NOMO-1 treated with DMSO at 0.1 percent for 48 hours (cell line): ENCODE results near the gene PLAGL1.

Experiments
- DNase-seq: peaks from one replicate; lab custom pipeline; 2025; ENCODE audit not compliant: unreplicated experiment; lab: John Stamatoyannopoulos, UW

Gene PLAGL1

DNA sequence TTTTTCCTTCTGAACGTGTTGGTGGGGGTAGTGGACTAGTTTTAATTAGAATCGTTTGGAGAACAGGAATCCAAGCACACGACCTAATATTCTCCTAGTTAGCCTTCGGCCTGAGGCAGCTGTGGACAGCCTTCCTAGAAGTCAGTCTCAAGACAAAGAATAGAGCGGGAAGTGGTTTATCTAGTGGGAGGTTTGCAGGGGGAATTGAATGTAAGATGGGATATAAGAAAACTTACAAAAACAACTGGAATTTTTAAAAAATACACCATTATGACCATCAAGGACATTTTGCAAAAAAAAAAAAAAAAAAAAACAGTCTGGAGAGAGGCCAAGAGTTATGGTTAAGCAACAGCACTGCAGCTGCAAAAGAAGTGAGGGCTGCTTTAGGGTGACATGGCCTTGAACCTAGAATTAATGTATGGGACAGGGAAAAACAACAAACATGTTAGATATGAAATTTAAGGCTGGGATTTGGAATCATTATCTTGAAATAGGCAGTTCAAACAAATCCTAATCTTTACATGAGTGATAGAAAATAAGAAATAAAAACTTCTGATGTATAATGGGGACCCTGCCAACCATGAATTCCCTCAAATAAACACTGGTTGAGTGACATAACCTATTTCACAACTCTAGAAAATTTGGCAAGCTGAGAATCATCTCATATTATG is 40.2 kb downstream of the PLAGL1 start:
- DNase-seq = no peak

- DNase-seq = peak; percentile 2
Measured at GRCh38 chr6:143966312-143966711, 41.7 kb downstream of the PLAGL1 start.

- peak; percentile 4 for DNase-seq
Measured at GRCh38 chr6:143965503-143966171, 42.4 kb downstream of the PLAGL1 start.

GRCh38 chr6:143964674-143965081 is 43.4 kb downstream of the PLAGL1 start:
- DNase-seq = no peak

DNA sequence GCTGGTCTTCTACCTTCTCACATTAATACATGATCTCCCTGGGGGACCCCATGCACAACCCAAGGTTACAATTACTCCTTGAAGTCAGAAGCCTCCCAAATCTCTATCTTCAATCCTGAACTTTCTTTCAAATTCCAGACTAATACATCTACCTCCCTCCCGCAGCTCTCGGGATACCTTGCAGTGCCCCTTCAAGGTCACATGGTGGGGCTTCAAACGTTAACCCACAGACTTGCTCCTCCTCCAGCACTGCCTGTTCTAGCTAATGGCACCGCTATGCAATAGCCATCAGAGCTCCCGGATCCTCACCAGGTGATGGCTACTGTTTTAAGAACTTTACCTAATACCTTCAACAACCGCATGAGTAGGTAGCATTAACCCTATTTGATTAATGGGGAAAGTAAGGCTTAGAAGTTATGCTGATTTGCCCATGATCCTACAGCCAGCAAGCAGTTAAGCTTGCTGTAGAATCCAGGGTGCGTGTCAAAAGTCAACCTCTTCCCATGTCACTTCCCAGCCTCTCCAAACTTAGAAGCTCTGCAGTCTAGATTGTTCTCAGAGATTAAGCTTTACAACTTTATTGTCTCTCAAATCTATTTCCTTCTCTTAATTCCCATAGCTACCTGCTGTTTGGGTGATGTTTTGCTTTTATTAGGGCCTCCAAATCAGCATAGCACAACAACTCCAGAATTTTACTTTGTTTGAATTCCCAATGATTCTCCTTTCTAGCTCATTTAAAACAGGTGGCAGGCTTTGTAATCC is 44.7 kb downstream of the PLAGL1 start:
- no peak for DNase-seq

- DNase-seq = no peak
Measured at GRCh38 chr6:143961886-143962878, 45.9 kb downstream of the PLAGL1 start.

- no peak for DNase-seq
Measured at GRCh38 chr6:143961066-143961465, 47.0 kb downstream of the PLAGL1 start.

DNA sequence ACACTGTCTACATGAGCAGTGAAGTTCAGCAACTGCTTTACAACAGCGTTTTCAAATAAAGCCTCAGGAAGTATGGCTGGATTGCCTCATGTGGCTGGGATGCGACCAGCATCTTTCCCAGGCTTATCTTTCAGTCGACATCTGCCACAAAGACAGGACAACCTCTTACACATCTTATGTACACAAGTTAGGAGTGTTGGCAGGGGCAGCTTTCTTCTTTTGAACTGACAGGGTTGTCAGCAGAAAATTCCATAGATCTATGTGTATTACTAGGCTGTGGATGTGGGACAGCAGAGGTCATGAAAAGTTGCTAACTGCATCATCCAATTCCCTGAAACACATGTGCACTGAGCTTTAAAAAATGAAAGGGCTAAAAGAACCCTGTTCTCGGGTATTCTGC is 48.1 kb downstream of the PLAGL1 start:
- no peak for DNase-seq

DNA sequence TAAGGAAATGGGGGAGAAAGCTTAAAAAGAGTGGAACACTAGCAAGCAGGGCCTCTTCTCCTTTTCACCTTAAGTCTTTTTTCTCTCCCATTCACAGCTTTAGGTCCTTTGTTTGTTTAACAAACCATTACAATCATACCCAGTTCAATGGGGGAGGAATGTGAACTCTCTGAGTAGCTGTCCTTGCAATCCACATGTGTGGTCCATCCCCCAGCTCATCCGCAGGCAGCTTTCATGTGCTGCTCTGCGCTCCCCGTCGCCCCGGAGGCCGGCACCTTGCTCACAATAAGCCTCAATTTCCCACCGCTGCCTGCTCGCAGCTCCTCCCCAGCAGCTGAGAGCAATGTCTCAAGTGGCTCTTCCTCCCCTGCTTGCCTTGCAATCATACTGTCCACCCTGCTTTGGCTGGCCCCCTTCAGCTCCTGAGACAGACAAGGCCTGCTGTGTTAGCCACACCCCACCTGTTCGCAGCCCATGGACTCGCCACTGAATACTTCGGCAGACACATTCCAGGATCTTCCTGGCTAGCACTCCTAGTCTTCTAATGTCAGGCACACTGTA is 49.1 kb downstream of the PLAGL1 start:
- DNase-seq = no peak

DNA sequence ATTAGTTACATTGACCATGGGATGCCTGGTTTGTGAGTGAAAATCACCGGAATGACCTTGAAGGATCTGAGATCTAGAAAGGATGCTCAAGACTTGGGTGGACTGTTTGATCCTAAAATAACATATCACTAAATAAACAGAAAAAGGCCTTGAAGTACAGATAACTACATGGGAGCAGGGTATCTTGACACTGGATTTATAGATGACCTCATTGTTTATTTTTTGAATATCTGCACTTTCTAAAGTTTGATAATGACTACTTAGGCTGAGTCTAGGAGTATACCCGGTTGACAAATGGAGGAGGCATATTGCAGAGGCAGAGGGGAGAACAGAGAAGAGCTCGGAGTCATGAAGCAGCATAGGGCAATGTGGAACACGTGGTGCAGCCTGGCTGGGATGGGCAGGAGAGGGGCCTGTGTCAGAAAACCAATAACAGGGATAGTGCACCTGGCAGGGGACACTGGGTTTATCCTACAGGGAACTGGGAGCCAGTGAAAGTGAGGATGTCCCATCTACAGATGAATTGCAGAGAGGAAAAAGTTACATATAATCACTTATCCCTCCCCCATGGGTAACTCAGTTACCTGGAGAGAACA is 50.3 kb downstream of the PLAGL1 start:
- DNase-seq = no peak

DNA sequence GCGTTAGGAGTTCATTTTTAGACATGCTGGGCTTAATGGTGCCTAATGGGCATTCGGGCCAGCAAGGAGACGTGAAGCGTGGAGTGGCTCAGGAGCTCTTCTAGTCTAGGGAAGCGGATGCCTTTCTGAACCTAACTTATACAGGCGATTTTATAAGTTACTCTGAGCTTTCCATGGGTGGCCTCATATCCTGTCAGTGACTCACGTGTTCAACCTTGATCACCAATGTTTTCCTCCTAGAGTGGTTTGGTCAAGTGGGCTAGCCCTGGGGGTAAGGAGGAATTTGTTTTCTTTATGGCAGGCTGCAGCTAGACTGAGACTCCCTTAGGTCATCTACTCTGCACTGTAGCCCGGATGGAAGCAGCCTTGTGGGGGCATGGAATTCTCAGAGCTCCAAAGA is 52.1 kb downstream of the PLAGL1 start:
- DNase-seq = no peak

DNA sequence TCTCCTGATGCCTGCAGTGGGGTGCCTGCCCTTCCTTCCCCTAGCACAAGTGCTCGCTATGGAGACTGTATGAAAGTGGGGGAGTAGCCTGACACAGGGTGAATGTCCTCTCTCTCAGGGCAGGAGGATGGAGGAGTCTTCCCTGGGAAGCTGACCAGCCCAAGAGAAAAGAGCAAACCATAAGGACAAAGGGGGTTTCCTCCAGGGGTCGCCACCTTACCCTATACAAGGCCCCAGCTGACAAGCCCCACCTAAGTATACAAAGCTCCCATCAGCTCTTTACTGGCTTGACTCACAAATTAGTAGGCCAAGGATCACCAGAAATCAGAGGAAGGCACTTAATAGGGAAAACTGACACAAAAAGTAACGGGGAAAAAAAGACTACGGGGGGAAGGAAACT is 54.1 kb downstream of the PLAGL1 start:
- no peak for DNase-seq

GRCh38 chr6:143952947-143953701 is 54.9 kb downstream of the PLAGL1 start:
- no peak for DNase-seq

- no peak for DNase-seq
Measured at GRCh38 chr6:143952060-143952778, 55.8 kb downstream of the PLAGL1 start.

- no peak for DNase-seq
Measured at GRCh38 chr6:143950875-143951274, 57.2 kb downstream of the PLAGL1 start.

- DNase-seq = no peak
Measured at GRCh38 chr6:143949962-143950361, 58.1 kb downstream of the PLAGL1 start.

DNA sequence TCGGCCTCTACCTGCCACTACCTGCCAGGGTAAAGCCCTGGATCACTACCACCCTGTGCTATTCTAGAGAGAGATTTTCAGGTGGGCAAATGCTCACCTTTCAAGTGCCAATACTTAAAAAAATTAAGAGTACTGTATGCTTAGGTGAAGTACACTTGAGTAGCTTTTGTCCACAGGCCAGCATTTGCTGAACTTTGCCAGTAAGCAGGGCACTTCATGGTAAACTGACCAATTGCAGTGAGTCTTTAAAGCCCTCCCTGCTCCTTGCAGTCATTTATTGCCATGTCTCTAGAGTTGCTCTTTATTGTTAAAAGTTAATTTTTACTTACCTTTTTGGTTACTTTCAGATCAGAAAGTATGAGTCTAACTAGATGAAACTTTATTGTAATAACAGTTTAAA is 58.5 kb downstream of the PLAGL1 start:
- DNase-seq = no peak

DNA sequence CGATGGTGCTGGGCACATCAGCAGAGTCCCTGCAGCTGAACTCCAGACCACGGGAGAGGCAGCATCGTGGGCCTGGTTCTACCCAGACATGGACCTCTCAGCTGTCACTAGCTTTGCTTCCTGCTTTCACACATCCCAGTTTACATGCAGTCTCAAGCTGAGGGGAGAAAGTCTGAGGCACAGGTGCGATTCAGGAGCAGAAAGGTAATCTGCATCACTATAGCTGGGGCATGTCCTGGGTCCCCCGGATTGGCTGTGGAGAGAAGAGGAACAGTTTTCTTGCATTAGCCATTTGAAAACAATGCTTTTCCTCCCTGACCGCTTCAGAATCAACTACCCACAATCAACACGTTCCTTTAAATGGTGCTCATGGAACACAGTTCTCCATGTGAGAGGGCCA is 59.9 kb downstream of the PLAGL1 start:
- DNase-seq = no peak
